ENCODE data around the gene NXN.
"Not testable (repeated sequence)": the region's sequence is repeated elsewhere in the genome, so short reads cannot be mapped to it uniquely, and the experiment has no call there.

NXN gene

GRCh38 chr17:824378-824777 lies 155.2 kb downstream of the NXN start:
- DNase-seq = no peak

DNA sequence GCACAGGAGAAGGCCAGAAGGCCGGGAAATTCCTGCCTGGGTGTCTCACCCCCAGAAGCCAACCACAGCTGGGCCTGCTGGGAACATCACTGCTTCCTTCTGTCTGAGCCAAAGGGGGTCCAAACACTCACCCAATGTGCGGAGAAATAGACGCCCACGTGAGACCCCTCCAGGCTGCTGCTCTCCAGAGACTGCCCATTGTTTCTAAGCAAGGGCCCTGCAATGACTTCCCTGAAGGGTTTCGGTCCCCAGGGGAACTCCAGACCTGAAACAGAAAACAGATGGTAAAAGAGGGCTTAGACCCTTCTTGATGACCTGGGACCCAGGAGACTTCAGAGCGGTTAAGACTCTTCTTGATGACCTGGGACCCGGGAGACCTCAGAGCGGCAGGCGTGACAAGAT lies 156.1 kb downstream of the NXN start:
- DNase-seq = peak; percentile 96 to 97

GRCh38 chr17:819251-819650 lies 160.3 kb downstream of the NXN start:
- DNase-seq = no peak

- DNase-seq = no peak
Observed at GRCh38 chr17:814371-814770, 165.2 kb downstream of the NXN start.

- no peak for DNase-seq
Observed at GRCh38 chr17:812638-813204, 166.9 kb downstream of the NXN start.

- no peak for DNase-seq
Observed at GRCh38 chr17:811051-811784, 168.4 kb downstream of the NXN start.

GRCh38 chr17:807523-808294 lies 171.9 kb downstream of the NXN start:
- DNase-seq = peak; percentile 81 to 85

DNA sequence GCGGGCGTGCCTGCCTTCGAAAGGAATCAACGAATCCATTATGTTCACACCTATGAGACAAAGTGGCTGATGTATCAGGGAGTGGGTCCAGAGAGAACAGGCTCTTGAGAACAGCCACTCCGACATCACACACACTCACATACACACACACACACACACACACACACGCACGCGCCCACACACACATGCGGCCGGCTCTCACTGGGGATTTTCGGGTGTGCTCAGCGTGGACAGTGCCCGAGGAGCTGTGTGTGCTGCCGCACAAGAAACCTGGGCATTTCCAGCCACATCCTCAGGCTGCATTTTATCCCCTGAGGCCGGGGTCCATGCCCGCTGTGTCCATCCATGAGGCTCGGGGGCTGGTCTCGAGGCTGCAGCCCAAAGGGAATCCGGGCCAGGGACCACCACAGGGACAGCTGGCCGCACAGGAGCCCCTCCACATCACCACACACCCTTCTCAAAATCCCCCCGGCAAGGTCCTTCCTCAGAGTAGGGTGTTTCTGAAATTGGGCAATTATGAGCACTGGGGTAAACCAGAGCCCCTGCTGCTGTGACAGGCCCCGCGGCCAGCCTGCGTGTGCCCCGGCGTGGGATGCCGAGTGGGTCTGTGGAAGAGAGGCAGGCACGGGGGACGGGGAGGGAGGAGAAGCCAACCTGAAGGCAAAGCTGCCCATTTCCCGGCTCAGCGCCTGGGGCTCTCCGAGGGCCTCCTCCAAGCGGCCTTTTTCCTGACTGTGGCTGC lies 172.6 kb downstream of the NXN start:
- peak in 1 of 2 experiments; percentile 18 for DNase-seq

DNA sequence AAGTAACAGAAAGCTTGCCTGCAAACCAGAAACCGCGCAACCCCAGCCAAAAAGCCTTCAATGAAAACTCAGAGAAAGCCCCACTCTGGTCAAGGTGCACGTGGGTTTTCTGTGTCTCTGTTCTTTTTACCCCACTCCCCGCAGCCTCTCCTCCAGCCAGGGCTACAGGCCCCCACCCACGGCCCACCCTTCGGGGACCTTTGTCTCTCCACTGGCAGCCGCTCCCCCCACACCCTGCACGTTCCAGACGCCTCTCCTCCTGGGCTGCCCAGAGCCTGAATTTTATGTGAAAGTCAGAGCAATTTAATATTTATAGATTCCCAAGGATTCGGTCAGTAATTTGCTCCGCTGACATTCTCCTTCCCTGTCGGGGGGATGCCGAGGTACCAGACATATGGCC lies 173.2 kb downstream of the NXN start:
- no peak for DNase-seq

DNA sequence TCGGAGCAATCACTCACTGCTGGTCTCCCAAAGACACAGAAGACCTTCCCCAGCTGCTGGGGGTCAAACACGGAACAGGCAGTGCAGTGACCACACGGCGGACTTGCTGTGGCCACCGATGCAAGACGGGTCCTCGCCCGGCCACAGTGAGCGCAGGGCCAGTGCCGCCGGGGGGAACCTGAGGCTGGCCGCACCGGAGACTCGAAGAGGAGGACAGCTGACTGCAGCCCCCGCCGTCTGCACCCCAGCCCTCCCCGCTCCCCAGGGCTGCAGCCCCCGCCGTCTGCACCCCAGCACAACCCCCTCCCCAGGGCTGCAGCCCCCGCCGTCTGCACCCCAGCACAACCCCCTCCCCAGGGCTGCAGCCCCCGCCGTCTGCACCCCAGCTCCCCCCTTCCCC lies 173.7 kb downstream of the NXN start:
- not testable (repeated sequence) for DNase-seq

DNA sequence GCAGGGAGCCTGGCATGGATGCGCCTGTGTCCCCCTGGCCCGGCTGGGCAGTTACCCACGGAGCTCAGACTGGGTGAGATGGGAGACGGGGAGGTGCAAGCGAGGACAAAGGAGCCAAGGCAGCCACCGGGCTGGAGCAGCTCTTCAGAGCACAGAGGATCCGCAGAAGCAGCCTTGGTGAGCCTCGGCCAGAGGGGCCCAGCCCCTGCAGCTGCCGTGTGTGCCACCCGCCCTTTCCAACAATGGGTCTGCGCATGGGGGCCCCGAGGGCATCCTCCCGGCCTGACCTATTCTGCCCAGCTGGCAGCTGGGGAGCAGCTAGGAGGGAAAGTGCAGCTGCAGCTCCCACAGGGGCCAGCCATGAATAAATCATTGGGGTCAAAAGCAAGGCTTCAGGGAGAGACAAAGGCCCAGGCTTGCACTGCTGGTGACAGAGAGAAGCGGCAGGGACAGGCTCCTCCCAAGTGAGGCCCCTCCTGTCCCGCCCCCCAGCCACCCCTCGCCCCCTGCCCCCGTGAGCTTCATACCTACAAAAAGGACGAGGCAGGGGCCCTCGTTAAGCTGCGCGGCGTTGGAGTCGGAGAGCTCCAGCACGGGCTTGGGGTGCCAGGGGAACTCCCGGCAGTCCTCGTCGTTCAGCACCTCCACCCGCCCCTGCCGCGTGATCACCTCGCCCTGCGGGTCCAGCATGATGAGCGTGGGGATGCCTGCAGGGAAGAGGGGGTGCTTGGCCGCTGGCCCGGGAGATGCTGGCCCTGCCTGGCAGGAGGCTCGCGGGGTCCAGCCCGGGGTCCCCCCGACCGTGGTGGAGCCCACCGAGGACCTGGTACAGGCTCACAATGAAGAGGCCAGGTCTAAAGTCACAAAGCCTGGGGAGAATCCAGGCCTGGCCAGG lies 174.8 kb downstream of the NXN start:
- DNase-seq = no peak

DNA sequence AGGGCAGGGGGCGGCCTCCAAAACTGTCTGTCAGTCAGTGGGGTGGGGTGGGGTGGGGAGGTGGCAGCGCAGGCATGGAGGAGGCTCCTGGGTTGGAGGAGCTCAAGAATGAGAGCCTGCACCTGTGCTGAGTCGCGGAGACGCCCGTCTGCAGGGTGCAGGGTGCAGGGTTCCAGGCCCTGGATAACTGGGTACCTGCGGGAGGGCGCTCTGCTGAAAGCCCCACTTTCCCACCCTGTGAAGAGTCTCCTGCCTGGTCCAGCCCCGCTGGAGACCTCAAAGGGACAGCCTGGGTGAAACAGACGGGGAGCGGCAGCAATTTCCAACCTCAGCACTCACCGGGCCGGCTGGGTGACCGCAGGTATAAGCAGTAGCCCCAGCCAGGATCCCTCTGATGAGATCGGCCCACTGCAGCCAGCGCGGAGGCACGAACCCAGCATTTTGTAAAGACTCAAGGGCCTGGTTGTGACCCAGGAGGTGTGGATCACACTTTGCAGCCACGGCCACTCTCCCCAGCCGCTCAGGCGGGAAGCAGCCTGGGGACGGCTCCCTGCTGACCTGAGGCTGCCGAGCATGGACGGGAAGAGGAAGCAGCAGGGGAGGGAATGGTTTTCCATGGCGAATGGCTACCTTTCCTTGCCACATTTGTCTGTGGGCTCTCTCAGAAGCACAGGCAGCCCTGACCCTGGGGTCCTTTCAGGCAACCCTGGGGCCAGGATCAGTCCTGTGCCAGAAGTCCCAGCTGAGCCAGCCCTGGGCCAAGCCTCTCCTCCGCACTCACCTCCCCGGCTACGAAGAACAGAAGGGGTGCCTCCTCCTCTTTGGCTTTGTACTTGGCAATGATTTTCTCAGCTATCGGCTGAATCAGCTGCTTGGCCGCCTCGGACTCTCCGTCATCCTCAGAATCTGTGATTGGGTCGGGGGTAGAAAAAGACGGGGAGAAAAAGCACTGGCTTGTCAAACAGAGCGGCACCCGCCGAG lies 176.4 kb downstream of the NXN start:
- DNase-seq = no peak

DNA sequence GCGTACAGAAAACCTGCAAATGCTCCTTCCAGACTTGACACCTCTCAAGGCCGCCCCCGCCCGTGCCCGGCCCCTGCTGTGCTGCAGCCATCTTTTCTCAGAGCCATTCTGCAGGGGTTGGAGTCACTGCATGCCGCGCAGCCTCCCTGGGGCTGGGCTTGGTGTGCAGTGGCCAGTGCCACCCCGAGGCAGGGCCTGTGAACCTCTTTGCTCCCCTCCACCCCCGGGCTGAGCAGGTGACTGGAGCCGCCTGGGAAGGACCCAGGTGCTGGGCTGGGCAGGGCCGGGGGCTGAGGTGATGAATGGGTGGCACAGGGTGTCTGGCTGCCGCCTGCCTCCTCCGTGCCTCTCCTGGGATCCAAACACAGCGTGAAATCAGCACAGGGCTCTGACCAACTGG lies 177.1 kb downstream of the NXN start:
- no peak for DNase-seq

DNA sequence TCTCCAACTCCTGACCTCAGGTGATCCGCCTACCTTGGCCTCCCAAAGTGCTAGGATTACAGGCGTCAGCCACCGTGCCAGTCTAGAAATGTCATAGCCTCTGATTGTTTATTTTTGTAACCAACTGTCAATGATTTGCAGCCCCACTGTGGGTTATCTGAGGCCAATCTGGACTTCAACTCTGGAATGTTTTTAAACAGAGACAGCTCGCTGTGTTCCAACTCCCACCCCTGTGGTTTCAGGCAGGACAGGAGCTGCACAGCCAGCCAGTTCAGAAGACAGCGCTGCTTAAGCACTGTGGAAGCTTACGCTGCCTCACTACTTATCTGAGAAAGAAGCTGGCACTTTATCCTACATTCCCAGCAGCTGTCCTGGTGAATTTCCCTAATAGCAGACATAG lies 177.9 kb downstream of the NXN start:
- DNase-seq = no peak

DNA sequence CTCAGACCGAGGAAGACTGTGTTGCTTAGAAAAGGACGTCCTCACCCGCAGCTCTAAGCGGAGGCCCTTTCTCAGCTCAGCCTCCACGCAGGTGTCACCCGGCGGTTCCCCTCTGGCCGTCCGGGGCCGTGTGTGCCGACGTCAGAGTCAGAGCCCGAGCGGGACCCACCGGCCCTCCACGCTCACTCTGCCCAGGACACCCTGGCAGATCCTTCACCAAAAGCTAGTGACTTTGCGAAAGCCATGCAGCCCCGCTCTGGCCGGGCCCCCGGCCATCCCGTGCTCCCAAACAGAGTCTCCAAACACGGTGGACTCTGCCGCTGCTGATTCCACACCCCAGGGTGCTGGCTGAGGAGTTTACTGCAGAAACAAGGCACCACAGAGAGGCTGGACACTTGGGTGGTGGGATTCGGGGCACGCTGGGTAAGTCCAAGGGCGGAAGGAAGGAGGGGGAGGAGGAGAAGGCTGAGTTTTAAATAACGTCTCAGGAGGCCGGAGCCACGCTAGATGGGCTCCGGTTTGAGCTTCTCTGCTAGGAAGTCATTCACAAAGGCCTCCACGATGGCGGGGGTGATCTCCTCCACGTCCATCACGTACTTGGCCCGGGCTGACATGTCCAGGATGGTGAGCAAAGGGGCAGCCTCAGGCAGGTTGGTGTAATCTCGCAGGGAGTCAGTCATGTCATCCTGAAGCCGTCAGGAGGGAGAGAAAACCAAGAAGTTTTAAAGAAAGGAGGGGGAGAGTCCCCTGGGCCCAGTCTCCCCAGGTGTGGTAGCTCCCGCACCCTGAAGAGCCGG lies 178.9 kb downstream of the NXN start:
- DNase-seq = no peak

GRCh38 chr17:799261-799660 lies 180.3 kb downstream of the NXN start:
- DNase-seq = peak in 1 of 2 experiments; percentile 25

- peak; percentile 70 to 91 for DNase-seq
Observed at GRCh38 chr17:798246-798645, 181.3 kb downstream of the NXN start.

- no peak for DNase-seq
Observed at GRCh38 chr17:797236-797840, 182.2 kb downstream of the NXN start.

GRCh38 chr17:796609-797008 lies 183.0 kb downstream of the NXN start:
- DNase-seq = no peak

GRCh38 chr17:795721-796120 lies 183.9 kb downstream of the NXN start:
- no peak for DNase-seq
